Mammary epithelial cell (primary cell): ENCODE data around the gene RFC4.

Experiments
- CTCF ChIP-seq, 2 donors: IDR thresholded peaks in 1 of 2; conservative IDR thresholded peaks in 1 of 2; 2 replicates each; pipeline ENCODE4 v1.5.1; 2011 to 2012; ENCODE audit warnings: inconsistent platforms in 2 of 2, low read length in 2 of 2, mild to moderate bottlenecking in 2 of 2, control low read depth in 1 of 2, low read depth in 1 of 2; ENCODE audit not compliant: insufficient read depth in 1 of 2; ENCODE audit errors: extremely low read depth in 1 of 2
- EZH2 ChIP-seq: IDR thresholded peaks from 2 replicates; pipeline ENCODE4 v1.6.1; 2012; ENCODE audit warnings: low read length, inconsistent platforms, borderline replicate concordance

DNA sequence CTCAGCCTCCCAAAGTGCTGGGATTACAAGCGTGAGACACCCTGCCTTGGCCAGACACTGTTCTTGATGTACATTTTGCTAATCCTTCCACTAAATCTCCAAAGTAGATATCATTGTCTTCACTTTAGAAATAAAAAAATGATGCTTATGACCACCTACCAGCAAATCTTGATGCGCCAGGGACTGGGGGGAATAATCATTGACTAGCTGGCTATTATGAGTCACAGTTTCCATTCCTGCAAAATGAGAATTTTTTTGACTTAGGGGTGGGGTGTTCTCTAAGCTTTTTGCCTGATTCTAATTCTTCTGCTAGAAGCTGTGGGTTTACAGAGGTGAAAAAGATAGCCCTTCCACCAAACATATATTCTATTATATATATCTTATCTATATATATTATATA, 17.1 kb upstream of the RFC4 start:
- TF ChIP-seq CTCF (conservative IDR thresholded peaks at IDR 0.05 in 1 of 2, IDR thresholded peaks at IDR 0.05 in 1 of 2; ENCODE audit: extremely low read depth in 1 of 2, insufficient read depth in 1 of 2, low read depth in 1 of 2, low read length in 2 of 2) (no peak), EZH2 (no peak)
